Midbrain (tissue), 1 donor: ENCODE measurements around the gene CTDSPL2.
"Not testable (repeated sequence)": the region's sequence is repeated elsewhere in the genome, so short reads cannot be mapped to it uniquely, and the experiment has no call there.

Source experiments
- DNase-seq: peaks from one replicate; lab custom pipeline; 2025; lab: John Stamatoyannopoulos, UW

Gene CTDSPL2

GRCh38 chr15:44426975-44427755 is at the start of gene CTDSPL2:
Gene CTDSPL2 (plus strand): TSS chr15:44427629. CDS start chr15:44459015, 31,386 bp downstream.
- DNase-seq = peak; percentile 97

DNA sequence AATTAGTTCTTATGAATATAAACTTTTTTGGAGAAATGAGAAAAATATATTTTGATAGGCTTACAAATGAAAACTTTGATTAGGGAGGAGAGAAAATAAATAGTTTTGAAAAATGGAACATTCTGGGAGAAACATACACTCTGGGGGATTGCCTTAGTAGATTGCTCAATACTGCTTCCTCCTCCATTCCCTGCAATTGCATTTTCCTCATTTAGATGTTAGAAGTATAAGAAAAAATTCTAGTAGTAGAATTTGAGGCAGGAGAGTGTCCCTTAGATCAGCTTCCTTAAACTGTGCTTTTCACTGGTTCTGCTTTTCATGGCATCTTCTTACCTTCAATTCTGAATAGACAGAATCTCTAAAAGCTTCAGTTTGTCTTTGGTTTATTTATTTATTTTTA is 46.2 kb upstream of the CTDSPL2 start:
- no peak for DNase-seq

GRCh38 chr15:44385344-44385942 is 42.0 kb upstream of the CTDSPL2 start:
- DNase-seq = no peak

GRCh38 chr15:44394062-44394461 is 33.4 kb upstream of the CTDSPL2 start:
- DNase-seq = no peak

DNA sequence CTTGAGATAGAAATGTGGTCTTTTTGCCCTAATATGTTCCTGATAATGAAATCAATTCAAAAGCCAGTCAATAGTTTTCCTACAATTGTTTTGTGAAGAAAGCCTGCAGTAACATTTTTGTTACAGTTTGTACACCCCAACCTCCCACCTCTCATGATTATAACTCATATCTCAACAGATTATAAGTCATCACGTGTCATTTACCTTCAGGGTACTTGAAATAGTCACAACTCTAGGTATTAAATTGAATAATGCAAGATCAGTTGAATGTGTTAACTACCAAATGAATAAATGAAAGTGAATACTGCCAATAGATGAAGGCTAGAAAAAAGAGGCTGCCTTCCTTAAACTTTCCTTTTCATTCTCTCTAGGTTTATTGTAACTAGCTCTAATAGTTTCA is 32.9 kb upstream of the CTDSPL2 start:
- DNase-seq = no peak

- DNase-seq = no peak
Observed at GRCh38 chr15:44397869-44398268, 29.6 kb upstream of the CTDSPL2 start.

DNA sequence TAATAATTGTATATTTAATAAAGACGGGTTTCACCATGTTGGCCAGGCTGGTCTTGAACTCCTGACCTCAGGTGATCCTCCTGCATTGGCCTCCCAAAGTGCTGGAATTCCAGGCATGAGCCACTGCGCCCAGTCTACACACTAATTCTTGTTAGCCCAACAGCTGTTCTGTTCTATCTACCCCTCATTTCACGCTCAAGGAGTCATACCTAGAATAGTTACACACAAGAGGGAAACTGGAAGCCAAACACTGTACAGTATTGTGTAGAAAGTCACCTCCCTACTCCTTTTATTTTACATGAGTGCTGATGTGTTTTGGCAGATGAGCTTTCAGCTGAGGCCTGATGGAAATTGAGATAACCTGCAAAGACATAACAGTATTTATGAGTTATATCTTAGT is 13.4 kb upstream of the CTDSPL2 start:
- DNase-seq = no peak

DNA sequence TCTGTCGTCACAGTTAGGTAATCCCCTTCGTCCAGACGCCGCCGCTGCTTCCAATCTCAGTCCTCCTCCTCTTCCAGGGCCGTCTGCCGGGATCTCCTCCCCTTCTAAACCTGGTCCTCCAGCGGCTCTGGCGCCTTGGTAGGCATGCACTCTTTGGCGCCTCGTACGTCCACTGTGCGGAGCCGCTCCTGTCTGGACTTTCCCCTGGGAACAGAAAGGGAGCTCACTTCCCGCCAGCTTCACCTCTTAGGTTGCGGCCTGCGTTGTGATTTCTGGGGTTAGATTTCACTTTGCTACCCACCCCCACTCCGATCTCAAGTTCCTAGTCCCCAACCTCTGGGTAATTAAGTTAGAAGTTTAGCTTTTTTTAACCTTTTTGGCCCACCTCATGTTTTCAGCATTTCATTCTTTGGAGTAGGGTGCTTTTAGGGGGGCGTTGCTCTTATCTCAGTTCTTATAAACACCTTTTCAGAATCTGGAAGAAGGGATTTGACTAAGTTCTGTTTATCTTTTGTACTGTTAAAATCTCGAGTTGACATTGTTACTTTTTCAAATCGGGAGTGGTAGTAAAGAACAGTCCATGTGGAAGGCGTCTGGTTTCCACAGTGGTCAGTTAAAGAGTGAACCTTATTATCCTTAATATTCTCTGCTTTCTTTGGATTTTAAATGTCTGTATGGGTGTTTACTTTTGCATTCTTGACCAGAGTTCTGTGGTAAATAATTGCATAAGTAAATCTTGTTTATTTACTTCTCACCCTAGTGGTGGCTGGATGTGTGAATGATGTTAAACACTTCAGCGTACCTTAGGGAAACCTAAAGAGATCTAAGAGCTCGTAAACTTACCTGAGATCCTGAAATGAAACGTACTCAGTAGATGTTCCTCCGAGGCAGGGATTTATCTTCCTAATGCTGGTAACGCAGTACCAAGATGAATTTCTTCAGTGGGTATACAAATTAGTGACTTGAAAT is 611 bp downstream of the CTDSPL2 start:
- no peak for DNase-seq

- DNase-seq = no peak
Observed at GRCh38 chr15:44435893-44436667, 8.7 kb downstream of the CTDSPL2 start.

DNA sequence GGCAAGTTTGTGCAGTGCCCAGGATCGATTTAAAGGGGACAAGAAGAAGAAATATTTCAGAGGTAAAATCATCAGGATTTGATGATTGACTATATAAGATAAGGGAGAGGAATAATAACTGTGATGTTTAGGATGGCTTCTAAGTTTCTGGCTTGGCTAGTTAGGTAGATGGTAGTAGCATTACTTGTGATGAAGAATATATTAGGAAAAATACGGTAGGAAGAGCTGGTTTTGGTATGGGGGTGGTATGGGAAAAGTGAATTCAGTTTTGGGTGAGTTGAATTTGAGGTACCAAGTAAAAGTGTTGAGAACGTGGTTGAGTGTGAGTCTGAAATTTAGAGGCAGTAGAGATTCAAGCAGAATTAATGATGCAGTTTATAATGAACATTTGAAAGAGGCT is 11.0 kb downstream of the CTDSPL2 start:
- no peak for DNase-seq

DNA sequence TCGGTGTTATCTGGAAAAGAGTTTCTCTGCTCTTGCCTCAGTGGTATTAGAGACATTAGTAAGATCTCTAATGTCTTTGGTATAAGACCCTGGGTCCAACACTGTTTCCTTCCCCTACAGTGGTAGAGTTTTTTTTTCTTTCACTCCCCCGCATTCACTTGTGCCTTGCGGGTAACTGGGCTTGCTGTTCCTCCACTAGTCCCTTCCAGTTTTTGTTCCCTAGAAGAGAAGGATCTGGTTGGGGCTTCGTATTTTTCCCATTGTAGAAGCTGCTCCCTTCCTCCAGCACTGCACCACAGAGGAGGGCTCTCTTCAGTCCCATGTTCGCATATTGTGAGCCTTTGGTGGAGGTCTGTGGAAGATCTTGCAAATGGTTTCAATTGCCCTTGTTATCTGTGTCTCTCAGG is 13.7 kb downstream of the CTDSPL2 start:
- DNase-seq = no peak

GRCh38 chr15:44443515-44443914 is 16.1 kb downstream of the CTDSPL2 start:
- DNase-seq = no peak

DNA sequence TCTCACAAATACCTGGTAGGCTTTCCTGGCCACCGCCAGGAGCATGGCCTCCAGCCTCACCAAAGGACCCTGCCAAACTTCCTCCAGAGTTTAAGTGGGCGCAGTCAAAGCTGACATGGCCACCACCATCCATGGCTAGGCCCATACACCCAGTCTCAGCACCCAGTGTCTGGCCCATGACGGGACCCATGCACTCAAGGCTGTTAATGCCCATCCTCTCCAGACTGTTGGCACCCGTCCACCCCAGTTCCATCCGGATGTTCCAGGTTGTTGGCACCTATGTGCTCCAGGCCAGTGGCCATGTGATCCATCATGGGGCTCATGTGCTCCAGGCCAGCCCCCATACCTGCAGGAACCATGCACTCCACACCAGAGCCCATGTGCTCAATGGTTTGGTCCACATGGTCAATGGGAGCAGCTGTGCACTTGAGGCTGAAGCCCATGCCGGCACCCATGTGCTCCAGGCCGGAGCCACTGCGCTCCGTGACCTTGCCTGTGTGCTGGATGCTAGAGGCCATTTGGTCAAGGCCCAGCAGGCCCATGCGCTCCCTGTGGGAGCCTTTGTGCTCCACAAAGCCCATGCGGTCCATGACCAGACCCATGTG is 20.4 kb downstream of the CTDSPL2 start:
- DNase-seq = no peak

DNA sequence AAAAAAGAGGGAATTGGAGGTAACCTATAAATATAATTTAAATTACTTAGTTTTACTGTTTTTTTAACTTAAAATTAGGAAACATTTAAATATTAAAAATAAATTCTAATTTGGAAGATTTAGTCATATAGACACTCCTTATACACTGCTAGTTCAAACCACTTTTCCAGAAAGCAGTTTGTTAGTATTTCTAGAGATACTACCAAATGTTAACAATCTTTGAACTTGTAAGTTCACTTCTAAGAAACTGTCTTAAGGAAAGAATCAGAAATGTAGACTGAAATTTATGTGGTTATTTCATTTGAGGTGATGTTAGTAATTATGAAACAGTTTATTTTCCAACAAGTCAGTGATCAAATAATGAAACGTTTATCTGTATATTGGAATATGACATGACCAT is 22.7 kb downstream of the CTDSPL2 start:
- DNase-seq = no peak

DNA sequence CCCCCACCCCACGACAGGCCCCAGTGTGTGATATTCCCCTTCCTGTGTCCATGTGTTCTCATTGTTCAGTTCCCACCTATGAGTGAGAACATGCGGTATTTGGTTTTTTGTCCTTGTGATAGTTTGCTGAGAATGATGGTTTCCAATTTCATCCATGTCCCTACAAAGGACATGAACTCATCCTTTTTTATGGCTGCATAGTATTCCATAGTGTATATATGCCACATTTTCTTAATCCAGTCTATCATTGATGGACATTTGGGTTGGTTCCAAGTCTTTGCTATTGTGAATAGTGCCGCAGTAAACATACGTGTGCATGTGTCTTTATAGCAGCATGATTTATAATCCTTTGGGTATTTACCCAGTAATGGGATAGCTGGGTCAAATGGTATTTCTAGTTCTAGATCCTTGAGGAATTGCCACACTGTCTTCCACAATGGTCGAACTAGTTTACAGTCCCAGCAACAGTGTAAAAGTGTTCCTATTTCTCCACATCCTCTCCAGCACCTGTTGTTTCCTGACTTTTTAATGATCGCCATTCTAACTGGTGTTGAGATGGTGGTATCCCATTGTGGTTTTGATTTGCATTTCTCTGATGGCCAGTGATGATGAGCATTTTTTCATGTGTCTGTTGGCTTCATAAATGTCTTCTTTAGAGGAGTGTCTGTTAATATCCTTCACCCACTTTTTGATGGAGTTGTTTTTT is 26.3 kb downstream of the CTDSPL2 start:
- DNase-seq = not testable (repeated sequence)

- DNase-seq = no peak
Observed at GRCh38 chr15:44458429-44458828, 31.0 kb downstream of the CTDSPL2 start.

DNA sequence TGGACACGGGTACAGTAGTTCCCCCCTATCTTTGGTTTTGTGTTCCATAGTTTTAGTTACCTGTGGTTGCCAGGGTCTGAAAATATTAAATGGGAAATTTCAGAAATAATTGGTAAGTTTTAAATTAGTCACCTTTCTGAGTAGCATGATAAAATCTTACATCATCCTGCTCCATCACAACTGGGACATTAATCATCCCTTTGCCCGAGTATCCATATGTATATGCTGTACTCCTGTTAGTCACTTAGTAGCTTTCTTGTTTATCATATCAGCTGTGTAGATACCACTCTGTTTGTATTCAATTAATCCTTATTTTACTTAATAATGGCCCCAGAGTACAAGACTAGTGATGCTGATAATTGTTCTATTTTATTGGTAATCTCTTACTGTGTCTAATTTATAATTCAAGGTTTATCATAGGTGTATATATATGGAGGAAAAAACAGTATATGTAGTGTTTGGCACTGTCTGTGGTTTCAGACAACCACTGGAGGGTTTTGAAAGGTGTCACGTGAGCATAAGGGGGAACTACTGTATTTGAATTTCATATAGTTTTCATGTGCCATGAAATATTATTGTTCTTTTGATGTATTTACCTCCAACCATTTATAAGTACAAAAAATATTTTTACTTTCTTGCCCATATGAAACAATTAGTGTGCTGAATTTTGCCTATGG is 41.4 kb downstream of the CTDSPL2 start:
- DNase-seq = no peak

DNA sequence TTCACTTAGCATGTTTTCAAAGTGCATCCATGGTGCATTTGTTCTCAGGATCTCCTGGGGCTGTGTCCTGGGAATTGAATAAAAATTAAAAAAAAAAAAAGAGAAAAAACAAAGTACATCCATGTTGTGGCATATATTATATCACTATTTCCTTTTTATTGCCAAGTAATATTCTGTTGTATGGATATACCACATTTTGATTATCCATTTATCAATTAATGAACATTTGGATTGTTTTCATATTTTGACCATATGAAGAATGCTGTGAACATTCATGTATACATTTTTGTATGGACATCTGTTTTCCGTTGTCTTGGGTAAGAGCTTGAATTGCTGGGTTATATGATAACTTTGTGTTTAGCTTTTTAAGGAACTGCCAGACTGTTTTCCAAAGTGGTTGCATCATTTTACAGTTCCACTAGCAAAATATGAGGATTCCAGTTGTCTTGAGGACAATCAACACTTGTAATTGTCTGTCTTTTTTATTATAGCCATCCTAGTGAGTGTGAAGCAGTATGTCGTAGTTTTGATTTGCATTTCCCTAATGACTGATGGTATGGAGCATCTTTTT is 44.5 kb downstream of the CTDSPL2 start:
- no peak for DNase-seq

DNA sequence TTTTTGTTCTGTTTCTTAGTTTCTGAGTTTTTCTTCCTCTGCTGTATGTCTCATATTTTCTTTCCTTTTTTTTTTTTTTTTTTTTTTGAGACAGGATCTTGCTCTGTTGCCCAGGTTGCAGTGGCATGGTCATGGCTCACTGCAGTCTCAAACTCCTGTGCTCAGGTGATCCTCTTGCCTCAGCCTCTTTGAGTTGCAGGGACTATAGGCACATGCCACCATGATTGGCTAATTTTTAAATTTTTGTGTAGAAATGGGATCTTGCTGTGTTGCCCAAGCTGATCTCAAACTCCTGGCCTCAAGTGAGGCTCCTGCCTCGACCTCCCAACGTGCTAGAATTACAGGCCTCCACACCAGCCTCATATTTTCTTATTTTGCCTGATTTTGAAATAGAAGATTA is 51.9 kb downstream of the CTDSPL2 start:
- no peak for DNase-seq

DNA sequence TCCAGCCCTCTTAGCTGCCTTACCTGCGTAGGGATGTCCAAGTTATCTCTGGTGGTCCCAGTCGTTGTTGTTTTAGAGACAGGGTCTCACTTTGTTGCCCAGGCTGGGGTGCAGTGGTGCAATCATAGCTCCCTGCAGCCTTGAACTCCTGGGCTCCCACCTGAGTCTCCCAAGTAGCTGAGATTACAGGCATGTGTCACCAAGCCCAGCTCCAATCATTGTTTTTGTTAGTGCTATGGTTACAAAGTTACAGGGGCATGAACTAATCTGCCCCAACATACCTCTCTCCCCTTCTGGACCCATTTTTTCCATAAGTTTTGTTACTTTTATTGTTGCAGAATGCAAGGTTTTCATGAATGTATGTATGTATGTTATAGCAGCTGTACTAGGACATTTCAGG is 54.7 kb downstream of the CTDSPL2 start:
- DNase-seq = no peak
